GM13977 (cell line): Measurements from ENCODE around the gene MGAT2.

Source experiments
- DNase-seq: peaks from one replicate; pipeline ENCODE4 v3.0.0; 2012; ENCODE audit warnings: low spot score
- in situ Hi-C: fragments of 300-500 bp; cut with MboI; formaldehyde crosslinking; loops from one replicate; pipeline ENCODE4 v1.12.0; 2022; ENCODE audit warnings: low sequenced_read_pairs, low pct_unique_long_range_greater_than_20kb, mixed read lengths, inconsistent platforms; ENCODE audit not compliant: unreplicated experiment
- TF ChIP-seq, protein P1 (sequence below): IDR thresholded peaks from 2 replicates; pipeline ENCODE4 v1.5.1; 2012; ENCODE audit warnings: mild to moderate bottlenecking, control low read depth; ENCODE audit not compliant: insufficient read depth; ENCODE audit errors: extremely low read depth, missing control alignments

The MGAT2 gene

GRCh38 chr14:49622022-49622607 is 1.5 kb downstream of the MGAT2 start:
- in situ Hi-C loops: no loop called here
- TF ChIP-seq, protein P1, sequence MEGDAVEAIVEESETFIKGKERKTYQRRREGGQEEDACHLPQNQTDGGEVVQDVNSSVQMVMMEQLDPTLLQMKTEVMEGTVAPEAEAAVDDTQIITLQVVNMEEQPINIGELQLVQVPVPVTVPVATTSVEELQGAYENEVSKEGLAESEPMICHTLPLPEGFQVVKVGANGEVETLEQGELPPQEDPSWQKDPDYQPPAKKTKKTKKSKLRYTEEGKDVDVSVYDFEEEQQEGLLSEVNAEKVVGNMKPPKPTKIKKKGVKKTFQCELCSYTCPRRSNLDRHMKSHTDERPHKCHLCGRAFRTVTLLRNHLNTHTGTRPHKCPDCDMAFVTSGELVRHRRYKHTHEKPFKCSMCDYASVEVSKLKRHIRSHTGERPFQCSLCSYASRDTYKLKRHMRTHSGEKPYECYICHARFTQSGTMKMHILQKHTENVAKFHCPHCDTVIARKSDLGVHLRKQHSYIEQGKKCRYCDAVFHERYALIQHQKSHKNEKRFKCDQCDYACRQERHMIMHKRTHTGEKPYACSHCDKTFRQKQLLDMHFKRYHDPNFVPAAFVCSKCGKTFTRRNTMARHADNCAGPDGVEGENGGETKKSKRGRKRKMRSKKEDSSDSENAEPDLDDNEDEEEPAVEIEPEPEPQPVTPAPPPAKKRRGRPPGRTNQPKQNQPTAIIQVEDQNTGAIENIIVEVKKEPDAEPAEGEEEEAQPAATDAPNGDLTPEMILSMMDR: no peak
- DNase-seq: no peak

DNA sequence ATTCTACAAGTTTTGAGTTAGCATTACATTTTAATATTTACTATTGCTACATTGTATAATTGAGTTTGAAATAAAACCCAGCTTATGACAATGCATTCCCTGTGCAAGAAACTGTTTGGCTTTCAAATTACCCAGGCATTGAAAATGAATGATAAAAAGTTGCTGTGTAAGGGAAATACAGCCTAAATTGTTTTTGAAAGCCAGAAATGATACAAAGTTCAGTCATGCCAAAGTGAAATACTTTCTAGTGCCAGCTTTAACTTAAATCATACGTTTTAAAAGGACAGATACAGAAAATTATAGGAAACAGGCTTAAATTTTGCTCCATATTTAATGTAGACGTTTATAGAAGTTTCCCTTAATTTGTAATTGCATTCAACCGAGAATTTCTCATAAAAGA is 2.8 kb downstream of the MGAT2 start:
- TF ChIP-seq, protein P1: no peak
- in situ Hi-C loops: no loop called here
- DNase-seq: no peak

- in situ Hi-C loops: no loop called here
- DNase-seq: peak; percentile 55
- TF ChIP-seq, protein P1: no peak
These were observed 3.6 kb downstream of the MGAT2 start for GRCh38 chr14:49623941-49624839.

- peak; percentile 94 for DNase-seq
- in situ Hi-C loops: loop anchor here (25.0 kb wide), 2 partner anchors 203 to 478 kb away; partner anchors contain the start of gene VCPKMT
- TF ChIP-seq, protein P1: peak; percentile 96
These were observed 13.3 kb downstream of the MGAT2 start for GRCh38 chr14:49633640-49634546.

- in situ Hi-C loops: loop anchor here (25.0 kb wide), 2 partner anchors 203 to 478 kb away; partner anchors contain the start of gene VCPKMT
- DNase-seq: peak; percentile 46
- TF ChIP-seq, protein P1: no peak
These were observed 14.1 kb downstream of the MGAT2 start, which contains the start of gene DNAAF2 for GRCh38 chr14:49634547-49635334. TSS of gene DNAAF2 (minus strand) at chr14:49635244. CDS start at chr14:49635149, 95 bp downstream.
